Limb (tissue), 2 donors: Measurements from ENCODE around the gene MVB12A.

Experiments
- DNase-seq, 2 donors: peaks; one replicate each; pipeline ENCODE4 v3.0.0-alpha.2; 2016; ENCODE audit errors: extremely low spot score in 2 of 2

Gene MVB12A

GRCh38 chr19:17470068-17470841, 50.4 kb downstream of the MVB12A start, which contains the start of gene SLC27A1:
SLC27A1 (plus strand) TSS chr19:17470524; CDS start chr19:17470541, 17 bp downstream.
- DNase-seq: peak; percentile 99

GRCh38 chr19:17471410-17472125, 51.7 kb downstream of the MVB12A start:
- no peak for DNase-seq

GRCh38 chr19:17473041-17473440, 53.2 kb downstream of the MVB12A start:
- no peak for DNase-seq
